Thoracic aorta (tissue), 2 donors: Measurements from ENCODE around the gene ZFYVE28. TPM values are rescaled to one million over a fixed set of nuclear protein-coding genes. Genes with fewer than 3 reads are reported as not detected.

Source experiments
- ATAC-seq: fragments of 150-250 bp; one replicate; pipeline ENCODE4 v1.8.0; 2017; ENCODE audit warnings: low read depth; ENCODE audit not compliant: insufficient number of reproducible peaks, low FRiP score
- DNase-seq: peaks from one replicate; pipeline ENCODE4 v3.0.0-alpha.2; 2020; ENCODE audit warnings: low spot score
- H3K27ac ChIP-seq, 2 donors: fragments of 200-600 bp; sonication (generic); 1 replicate in 1 of 2; 2 replicates in 1 of 2; pipeline ENCODE4 v1.5.1; 2016; ENCODE audit warnings: mild to moderate bottlenecking in 2 of 2, moderate library complexity in 2 of 2
- H3K27me3 ChIP-seq: fragments of 200-600 bp; sonication (generic); replicated peaks from 2 replicates; pipeline ENCODE4 v1.6.0; 2016; ENCODE audit warnings: mild to moderate bottlenecking; ENCODE audit not compliant: insufficient read depth
- H3K36me3 ChIP-seq: fragments of 200-600 bp; sonication (generic); one replicate; pipeline ENCODE4 v1.5.1; 2016
- H3K4me1 ChIP-seq, 2 donors: fragments of 200-600 bp; sonication (generic); 1 replicate in 1 of 2; 2 replicates in 1 of 2; pipeline versions ENCODE4 v1.5.1 to v1.6.0; 2016; ENCODE audit warnings: low read depth in 2 of 2, mild to moderate bottlenecking in 1 of 2; ENCODE audit not compliant: control insufficient read depth in 1 of 2
- H3K4me3 ChIP-seq: fragments of 200-600 bp; sonication (generic); 2 replicates; pipeline ENCODE4 v1.5.1; 2016; ENCODE audit warnings: mild to moderate bottlenecking
- H3K9me3 ChIP-seq: fragments of 200-600 bp; sonication (generic); 2 replicates; pipeline ENCODE4 v1.5.1; 2016
- CTCF ChIP-seq: fragments of 200-600 bp; sonication (generic); IDR thresholded peaks from one replicate; pipeline ENCODE4 v1.5.1; 2019; ENCODE audit warnings: antibody characterized with exemption
- total RNA-seq, 2 donors: library from RNA; depleted of rRNA; stranded (reverse); fragments of >200 nt; gene quantifications; one replicate each; pipeline versions ENCODE4 v1.1.0 to v1.2.3, GENCODE V29; 2016

The ZFYVE28 gene
- total RNA-seq, 2 donors from 2014 or later = 11.5 to 20.2 TPM

GRCh38 chr4:2302387-2303119 is 115.9 kb downstream of the ZFYVE28 start:
- Histone ChIP-seq H3K27me3 (no peaks in the 10 kb centered on the region), H3K36me3 (no peaks in the 10 kb centered on the region), H3K27ac (no peak overlapping the region), H3K9me3 (peaks cover 3% of the 10 kb centered on the region), H3K4me3 (no peak overlapping the region), H3K4me1 (no peaks in the 10 kb centered on the region)
- ATAC-seq (no peak), DNase-seq (no peak)
- TF ChIP-seq CTCF = no peak

GRCh38 chr4:2301806-2302205 is 116.6 kb downstream of the ZFYVE28 start:
- ATAC-seq = no peak
- Histone ChIP-seq H3K27ac (no peak overlapping the region), H3K27me3 (no peaks in the 10 kb centered on the region)

GRCh38 chr4:2301225-2301642 is 117.2 kb downstream of the ZFYVE28 start:
- DNase-seq = no peak
- H3K27ac ChIP-seq = no peak overlapping the region
- no peak for ATAC-seq
- no peaks in the 10 kb centered on the region for H3K27me3 ChIP-seq
- no peak for TF ChIP-seq CTCF
- peaks cover 3% of the 10 kb centered on the region for H3K9me3 ChIP-seq
- H3K36me3 ChIP-seq = no peaks in the 10 kb centered on the region
- H3K4me3 ChIP-seq = no peak overlapping the region
- H3K4me1 ChIP-seq = no peaks in the 10 kb centered on the region

More at GRCh38 chr4:2301806-2302205, 116.6 kb downstream of the ZFYVE28 start:
- Histone ChIP-seq H3K4me1 (no peaks in the 10 kb centered on the region), H3K36me3 (no peaks in the 10 kb centered on the region), H3K4me3 (no peak overlapping the region), H3K9me3 (peaks cover 3% of the 10 kb centered on the region)
- no peak for DNase-seq
- no peak for TF ChIP-seq CTCF

- Histone ChIP-seq H3K9me3 (peaks cover 3% of the 10 kb centered on the region), H3K4me1 (no peaks in the 10 kb centered on the region), H3K4me3 (no peak overlapping the region), H3K27me3 (no peaks in the 10 kb centered on the region), H3K36me3 (no peaks in the 10 kb centered on the region), H3K27ac (no peak overlapping the region)
- no peak for ATAC-seq
- DNase-seq = no peak
- TF ChIP-seq CTCF = no peak
These were observed 117.8 kb downstream of the ZFYVE28 start for GRCh38 chr4:2300431-2301224.

- no peak for TF ChIP-seq CTCF
- Histone ChIP-seq H3K9me3 (peaks cover 3% of the 10 kb centered on the region), H3K4me1 (no peaks in the 10 kb centered on the region), H3K4me3 (no peak overlapping the region), H3K27ac (no peak overlapping the region), H3K36me3 (no peaks in the 10 kb centered on the region), H3K27me3 (no peaks in the 10 kb centered on the region)
- ATAC-seq (no peak), DNase-seq (no peak)
These were observed 118.7 kb downstream of the ZFYVE28 start for GRCh38 chr4:2299794-2300193.
